PFSK-1 (cell line): ENCODE measurements around the gene OTUD3.

Source experiments
- FOXP2 ChIP-seq: optimal IDR thresholded peaks from 2 replicates; pipeline ENCODE3; 2011; ENCODE audit warnings: borderline replicate concordance, control low read depth, inconsistent platforms; ENCODE audit not compliant: insufficient read depth; ENCODE audit errors: extremely low read length, extremely low read depth
- POLR2AphosphoS5 ChIP-seq: IDR thresholded peaks from 2 replicates; pipeline ENCODE4 v1.6.1; 2012; ENCODE audit warnings: low read depth, mild to moderate bottlenecking, control low read depth, low read length, moderate library complexity
- REST ChIP-seq, 2 experiments: IDR thresholded peaks; 2 replicates each; pipeline versions ENCODE4 v1.6.1 to v1.8.0; 2011 to 2012; ENCODE audit warnings: low read depth in 2 of 2, low read length in 2 of 2, control low read depth in 1 of 2, inconsistent platforms in 1 of 2, mild to moderate bottlenecking in 1 of 2, moderate library complexity in 1 of 2; ENCODE audit not compliant: insufficient read depth in 1 of 2
- SIN3A ChIP-seq: IDR thresholded peaks from 2 replicates; pipeline ENCODE4 v1.6.1; 2012; ENCODE audit warnings: mild to moderate bottlenecking, low read length, moderate library complexity, borderline replicate concordance; ENCODE audit not compliant: insufficient read depth
- TAF1 ChIP-seq: IDR thresholded peaks from 2 replicates; pipeline ENCODE4 v1.6.1; 2012; ENCODE audit warnings: low read length, control low read depth, borderline replicate concordance; ENCODE audit not compliant: insufficient read depth

The OTUD3 gene

GRCh38 chr1:19854866-19855265 lies 27.3 kb upstream of the OTUD3 start:
- TF ChIP-seq FOXP2 (no peak), SIN3A (no peak), REST (IDR thresholded peaks at IDR 0.05; ENCODE audit: insufficient read depth in 1 of 2, low read depth in 2 of 2, low read length in 2 of 2) (no peak), TAF1 (no peak), POLR2AphosphoS5 (no peak)

DNA sequence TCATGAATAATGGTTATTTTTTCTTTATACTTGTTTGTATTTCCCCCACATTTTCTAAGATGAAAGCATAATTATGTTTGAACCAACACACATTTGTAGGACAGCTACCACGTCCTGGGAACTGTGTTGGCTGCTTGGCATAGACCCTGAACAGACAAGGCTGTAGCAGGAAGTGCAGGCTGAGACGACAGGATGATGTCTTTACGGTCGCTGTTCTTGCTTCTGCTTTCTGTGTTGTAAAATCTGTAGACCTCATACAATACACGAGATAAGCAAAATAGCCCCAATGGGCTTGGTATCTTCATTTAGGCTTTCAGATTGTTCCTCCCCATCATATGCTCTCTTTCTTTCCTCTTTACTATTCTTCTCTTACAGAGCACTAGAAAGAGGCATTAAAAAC lies 23.3 kb upstream of the OTUD3 start:
- no peak for TF ChIP-seq POLR2AphosphoS5
- TF ChIP-seq SIN3A = no peak
- no peak for TF ChIP-seq FOXP2
- no peak for TF ChIP-seq REST (IDR thresholded peaks at IDR 0.05; ENCODE audit: insufficient read depth in 1 of 2, low read depth in 2 of 2, low read length in 2 of 2)
- no peak for TF ChIP-seq TAF1

DNA sequence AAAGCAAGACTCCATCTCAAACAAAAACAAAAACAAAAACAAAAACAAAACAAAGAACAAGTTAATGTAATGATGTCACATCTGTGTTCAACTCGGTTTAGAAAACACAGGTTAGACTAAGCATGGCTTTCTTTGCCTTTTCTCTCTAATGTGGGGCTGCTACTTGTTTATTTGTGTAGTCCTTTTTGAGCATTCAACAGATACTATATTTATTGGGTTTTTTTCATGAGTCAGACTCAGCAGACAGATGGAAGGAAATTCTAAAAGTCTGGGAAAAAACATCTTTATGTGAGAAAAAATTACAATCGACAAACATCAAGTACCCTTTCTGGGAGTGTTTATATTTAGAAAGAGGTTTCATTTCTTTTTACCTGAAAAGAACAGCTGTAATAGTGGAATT lies 22.3 kb upstream of the OTUD3 start:
- no peak for TF ChIP-seq REST (IDR thresholded peaks at IDR 0.05; ENCODE audit: insufficient read depth in 1 of 2, low read depth in 2 of 2, low read length in 2 of 2)
- no peak for TF ChIP-seq TAF1
- no peak for TF ChIP-seq SIN3A

- TF ChIP-seq REST (IDR thresholded peaks at IDR 0.05; ENCODE audit: insufficient read depth in 1 of 2, low read depth in 2 of 2, low read length in 2 of 2) (no peak), POLR2AphosphoS5 (no peak), TAF1 (no peak), SIN3A (no peak), FOXP2 (no peak)
Observed at GRCh38 chr1:19860418-19860817, 21.8 kb upstream of the OTUD3 start.

DNA sequence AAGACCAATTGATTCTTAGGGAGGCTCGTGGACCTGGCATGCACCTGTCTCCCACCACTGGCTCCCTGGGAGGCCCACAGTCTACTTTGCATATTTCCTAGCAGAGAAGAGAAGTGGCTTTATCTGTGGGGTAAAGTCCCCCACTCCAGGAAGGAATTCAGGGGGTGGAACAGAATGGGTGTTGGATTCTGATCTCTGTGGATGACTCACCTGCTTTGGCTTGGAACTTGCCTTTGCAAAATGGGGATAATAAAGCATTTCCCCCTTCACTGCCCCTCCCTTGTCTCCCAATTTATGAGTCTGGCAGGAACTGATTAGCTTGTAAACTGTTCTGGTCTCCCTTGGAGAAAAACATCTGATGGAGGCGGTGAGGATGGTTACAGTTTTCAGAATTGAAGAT lies 21.2 kb upstream of the OTUD3 start:
- TF ChIP-seq FOXP2 = no peak
- no peak for TF ChIP-seq TAF1
- no peak for TF ChIP-seq SIN3A
- TF ChIP-seq POLR2AphosphoS5 = no peak
- TF ChIP-seq REST (IDR thresholded peaks at IDR 0.05; ENCODE audit: insufficient read depth in 1 of 2, low read depth in 2 of 2, low read length in 2 of 2) = no peak
